ENCODE results near the gene FARP2. TPM values are rescaled to one million over a fixed set of nuclear protein-coding genes. Genes with fewer than 3 reads are reported as not detected.

The FARP2 gene
- total and polyA plus RNA-seq, 2 experiments from 2014 or later, result 16.0 to 22.6 TPM

GRCh38 chr2:241372361-241372992, 16.4 kb downstream of the FARP2 start:
- Histone ChIP-seq H3K79me2 (replicated peaks; ENCODE audit: insufficient read depth) (peaks cover 39% of the 10 kb centered on the region), H2AFZ (no peak overlapping the region), H3F3A (replicated peaks; ENCODE audit: low read depth) (no peaks in the 10 kb centered on the region), H3K4me2 (no peak overlapping the region), H3K27me3 (ENCODE audit: insufficient read depth) (no peaks in the 10 kb centered on the region), H3K36me3 (ENCODE audit: insufficient read depth) (peaks cover 7% of the 10 kb centered on the region; the same call in 1 of the 2 replicates), H3K4me3 (no peak overlapping the region), H4K20me1 (replicated peaks; ENCODE audit: insufficient read depth) (peaks cover 26% of the 10 kb centered on the region), H3K9me2 (ENCODE audit: insufficient read depth) (no peaks in the 10 kb centered on the region), H3K27ac (ENCODE audit: low read depth) (no peak overlapping the region), H3K4me1 (ENCODE audit: insufficient read depth) (peaks cover 7% of the 10 kb centered on the region)
- Mint-ChIP-seq H3K36me3 (ENCODE audit: low read depth) (peaks cover 11% of the 10 kb centered on the region; the same call in 2 of the 3 replicates), H3K27me3 (ENCODE audit: insufficient read depth, low read depth, poor library complexity) (peaks cover 7% of the 10 kb centered on the region), H3K4me1 (peaks cover 11% of the 10 kb centered on the region; the same call in 2 of the 3 replicates), H3K9me3 (no peaks in the 10 kb centered on the region), H3K4me3 (no peak overlapping the region), H3K27ac (no peak overlapping the region)
- DNase-seq (ENCODE audit: low spot score) (no peak), ATAC-seq (no peak)
- no peak for TF ChIP-seq CREB1 (CRISPR knock-in tag; IDR thresholded peaks at IDR 0.05; ENCODE audit: low read depth)
- TF ChIP-seq ZNF114 (CRISPR knock-in tag; IDR thresholded peaks at IDR 0.05), result no peak
- TF ChIP-seq ZNF331 (CRISPR knock-in tag; IDR thresholded peaks at IDR 0.05; ENCODE audit: low read depth), result no peak
- TF ChIP-seq NANOG (IDR thresholded peaks at IDR 0.05; ENCODE audit: borderline replicate concordance), result no peak
- TF ChIP-seq, protein P1, sequence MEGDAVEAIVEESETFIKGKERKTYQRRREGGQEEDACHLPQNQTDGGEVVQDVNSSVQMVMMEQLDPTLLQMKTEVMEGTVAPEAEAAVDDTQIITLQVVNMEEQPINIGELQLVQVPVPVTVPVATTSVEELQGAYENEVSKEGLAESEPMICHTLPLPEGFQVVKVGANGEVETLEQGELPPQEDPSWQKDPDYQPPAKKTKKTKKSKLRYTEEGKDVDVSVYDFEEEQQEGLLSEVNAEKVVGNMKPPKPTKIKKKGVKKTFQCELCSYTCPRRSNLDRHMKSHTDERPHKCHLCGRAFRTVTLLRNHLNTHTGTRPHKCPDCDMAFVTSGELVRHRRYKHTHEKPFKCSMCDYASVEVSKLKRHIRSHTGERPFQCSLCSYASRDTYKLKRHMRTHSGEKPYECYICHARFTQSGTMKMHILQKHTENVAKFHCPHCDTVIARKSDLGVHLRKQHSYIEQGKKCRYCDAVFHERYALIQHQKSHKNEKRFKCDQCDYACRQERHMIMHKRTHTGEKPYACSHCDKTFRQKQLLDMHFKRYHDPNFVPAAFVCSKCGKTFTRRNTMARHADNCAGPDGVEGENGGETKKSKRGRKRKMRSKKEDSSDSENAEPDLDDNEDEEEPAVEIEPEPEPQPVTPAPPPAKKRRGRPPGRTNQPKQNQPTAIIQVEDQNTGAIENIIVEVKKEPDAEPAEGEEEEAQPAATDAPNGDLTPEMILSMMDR (conservative IDR thresholded peaks at IDR 0.05; ENCODE audit: low read depth in 2 of 2), result no peak
- TF ChIP-seq POLR2AphosphoS5 (IDR thresholded peaks at IDR 0.05; ENCODE audit: low read depth), result no peak
- TF ChIP-seq ETS1 (IDR thresholded peaks at IDR 0.05), result no peak
- no peak for TF ChIP-seq JUNB (IDR thresholded peaks at IDR 0.05; ENCODE audit: unreplicated experiment)
- no peak for TF ChIP-seq REST (IDR thresholded peaks at IDR 0.05; ENCODE audit: unreplicated experiment)
- TF ChIP-seq ZNF462 (CRISPR knock-in tag; IDR thresholded peaks at IDR 0.05), result no peak
- TF ChIP-seq EZH2 (IDR thresholded peaks at IDR 0.05; ENCODE audit: low read depth, unreplicated experiment), result no peak

Measured in GM23338 (cell line).